GM11168 (cell line): Measurements from ENCODE around the gene MYADML2.

ENCODE experiments used
- in situ Hi-C: fragments of 300-500 bp; cut with MboI; formaldehyde crosslinking; loops from one replicate; pipeline ENCODE4 v1.12.0; 2022; ENCODE audit warnings: low sequenced_read_pairs; ENCODE audit not compliant: unreplicated experiment

MYADML2 gene

GRCh38 chr17:81912441-81913309, 34.4 kb downstream of the MYADML2 start:
- in situ Hi-C loops, result no loop called here

DNA sequence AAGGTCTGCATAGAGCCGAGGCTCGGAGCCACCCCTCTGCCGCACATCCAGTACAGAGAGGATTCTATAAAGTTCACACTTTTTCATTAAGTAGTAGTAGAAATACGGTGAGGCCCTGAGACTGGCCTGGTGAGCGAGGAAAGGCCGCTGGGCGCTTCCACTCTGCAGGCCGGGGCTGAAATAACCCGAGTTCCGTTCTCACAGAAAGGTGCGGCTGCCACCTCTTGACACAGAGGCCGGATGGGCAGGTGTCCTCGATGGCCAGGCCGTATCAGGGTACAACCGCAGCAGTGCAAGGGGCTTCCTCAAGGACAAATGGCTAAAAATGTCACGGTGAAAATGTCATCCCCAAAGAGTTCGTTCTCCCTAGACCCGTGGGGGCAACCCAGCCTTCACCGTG, 35.1 kb downstream of the MYADML2 start:
- in situ Hi-C loops, result no loop called here

GRCh38 chr17:81911277-81911961, 35.6 kb downstream of the MYADML2 start, which contains the start of gene PCYT2:
Gene PCYT2, minus strand, starts transcription at chr17:81911399. Its CDS starts 44 bp downstream, at chr17:81911355.
- in situ Hi-C loops, result no loop called here

DNA sequence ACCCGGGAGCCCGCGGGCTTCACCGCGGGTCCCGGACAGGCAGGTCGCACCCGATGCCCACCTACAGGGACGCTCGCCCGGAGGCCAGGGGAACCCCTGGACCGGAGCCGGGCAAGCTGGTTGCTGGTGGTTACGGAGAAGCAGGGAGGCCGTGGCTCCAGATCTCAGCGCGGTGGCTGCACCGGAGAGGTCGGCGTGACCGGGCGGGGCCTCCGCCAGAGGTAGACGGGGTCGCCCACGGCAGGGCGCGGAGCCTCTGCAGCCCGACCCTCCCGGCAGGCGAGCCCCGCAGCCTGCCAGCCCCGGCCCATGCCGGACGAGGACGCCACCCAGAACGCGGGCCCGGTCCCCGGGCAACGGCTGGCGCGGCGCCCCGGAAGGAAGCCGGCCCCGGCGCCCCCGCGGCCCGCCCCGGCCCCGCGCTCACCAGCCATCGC, 36.2 kb downstream of the MYADML2 start:
- in situ Hi-C loops, result no loop called here

DNA sequence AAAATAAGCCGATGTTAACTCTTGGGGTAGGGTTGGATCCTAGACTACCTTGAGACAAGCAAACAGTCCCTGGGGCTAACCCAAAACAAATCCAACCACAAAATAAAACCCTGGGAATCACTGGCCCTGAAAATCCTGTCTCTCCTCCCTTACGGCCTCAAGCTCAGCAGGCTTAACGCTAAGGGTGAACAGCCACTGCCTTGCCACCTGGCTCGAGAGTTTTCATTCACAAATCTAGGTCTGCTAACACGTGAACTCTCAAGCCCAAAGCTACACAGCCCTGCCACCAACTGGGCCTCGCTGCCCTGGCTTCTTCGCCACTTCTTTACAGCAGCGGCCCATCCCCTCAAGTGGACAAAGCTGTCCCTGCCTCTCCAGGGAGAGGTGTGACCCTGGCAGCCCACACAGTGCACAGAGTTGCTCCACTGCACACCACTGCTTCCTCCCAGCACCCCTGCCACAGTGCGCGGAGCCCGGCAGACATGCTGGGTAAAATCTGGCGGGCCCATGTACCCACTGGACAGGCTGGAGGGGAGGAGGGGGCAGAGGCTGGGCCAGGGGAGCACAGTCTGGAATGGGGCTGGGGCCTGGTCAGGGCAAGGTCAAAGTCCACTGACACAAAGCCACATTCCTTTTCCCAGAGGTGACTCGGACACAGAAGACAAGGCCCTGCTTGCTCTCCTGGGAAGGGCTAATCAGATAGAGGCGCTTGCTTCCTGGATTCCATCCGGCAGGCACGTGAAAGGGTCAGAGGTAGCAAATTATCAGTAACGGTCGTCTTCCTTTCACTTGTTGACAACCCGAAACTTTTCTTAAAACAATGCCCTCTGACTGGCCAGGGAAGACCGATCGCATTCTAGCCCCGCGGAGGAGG, 36.8 kb downstream of the MYADML2 start:
- in situ Hi-C loops, result no loop called here

DNA sequence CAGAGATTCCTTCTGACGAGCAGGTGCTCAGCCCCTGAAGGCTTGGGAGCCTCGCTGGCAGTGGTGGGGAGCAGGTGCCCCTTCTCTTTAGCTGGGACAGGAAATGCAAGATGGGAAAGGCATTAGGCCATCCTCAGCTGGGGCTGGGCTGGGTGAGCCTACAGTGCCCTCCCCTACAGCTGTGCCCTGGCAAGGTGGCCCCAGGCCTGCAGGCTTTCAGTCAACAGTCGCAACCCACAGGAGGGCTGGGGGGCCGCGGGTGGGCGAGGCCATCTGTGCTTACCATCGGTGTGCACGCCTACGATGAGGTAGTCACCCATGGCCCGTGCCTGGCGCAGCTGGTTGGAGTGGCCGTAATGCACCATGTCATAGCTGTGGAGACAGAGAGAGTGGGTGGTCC, 37.8 kb downstream of the MYADML2 start:
- in situ Hi-C loops, result no loop called here

DNA sequence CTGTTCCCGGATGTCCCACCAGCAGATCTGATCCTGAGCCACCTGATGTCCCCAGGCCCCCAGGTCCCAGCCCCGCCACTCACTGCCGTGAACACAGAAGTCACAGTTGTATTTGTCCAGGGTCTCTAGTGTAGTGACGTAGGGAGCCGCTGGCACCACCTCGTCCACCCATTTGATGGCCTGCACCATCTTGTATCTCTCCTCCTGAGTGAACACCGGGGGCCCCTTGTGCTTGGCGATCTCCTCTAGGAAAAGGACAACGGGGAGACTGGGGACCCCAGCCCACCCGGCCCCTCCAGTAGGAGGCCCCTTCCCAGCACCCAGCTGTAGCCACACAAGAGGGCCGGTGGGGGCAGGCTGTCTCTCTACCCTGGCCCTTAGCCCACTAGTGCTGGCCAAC, 38.2 kb downstream of the MYADML2 start:
- in situ Hi-C loops, result no loop called here

GRCh38 chr17:81907219-81908145, 39.6 kb downstream of the MYADML2 start:
- in situ Hi-C loops, result no loop called here

- in situ Hi-C loops, result no loop called here
Observed at GRCh38 chr17:81906476-81907218, 40.4 kb downstream of the MYADML2 start.

- in situ Hi-C loops, result no loop called here
Observed at GRCh38 chr17:81905993-81906392, 41.0 kb downstream of the MYADML2 start.

DNA sequence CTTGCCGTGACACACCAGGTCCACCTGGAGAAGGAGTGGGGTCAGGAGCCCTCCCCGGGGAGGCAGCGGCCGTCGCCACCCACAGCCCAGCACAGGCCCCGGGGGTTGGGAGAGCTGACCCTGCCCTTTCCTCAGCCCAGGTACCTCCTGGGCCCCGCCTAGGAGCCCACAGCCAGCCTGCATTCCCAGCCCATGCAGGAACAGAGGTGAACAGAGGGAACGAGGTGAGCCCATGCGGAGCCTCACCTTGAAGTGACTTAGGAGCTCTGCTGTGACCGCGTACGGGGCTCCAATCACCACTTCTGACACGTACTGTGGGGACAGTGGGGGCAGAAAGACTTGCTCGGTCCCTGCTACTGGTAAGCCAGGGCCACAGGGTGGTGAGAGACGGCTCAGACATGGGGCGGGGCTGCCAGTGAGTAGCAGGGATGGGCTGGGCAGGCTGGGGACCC, 41.6 kb downstream of the MYADML2 start:
- in situ Hi-C loops, result no loop called here

- in situ Hi-C loops, result no loop called here
Observed at GRCh38 chr17:81904600-81905423, 42.2 kb downstream of the MYADML2 start.

GRCh38 chr17:81903896-81904599, 43.0 kb downstream of the MYADML2 start:
- in situ Hi-C loops, result no loop called here

DNA sequence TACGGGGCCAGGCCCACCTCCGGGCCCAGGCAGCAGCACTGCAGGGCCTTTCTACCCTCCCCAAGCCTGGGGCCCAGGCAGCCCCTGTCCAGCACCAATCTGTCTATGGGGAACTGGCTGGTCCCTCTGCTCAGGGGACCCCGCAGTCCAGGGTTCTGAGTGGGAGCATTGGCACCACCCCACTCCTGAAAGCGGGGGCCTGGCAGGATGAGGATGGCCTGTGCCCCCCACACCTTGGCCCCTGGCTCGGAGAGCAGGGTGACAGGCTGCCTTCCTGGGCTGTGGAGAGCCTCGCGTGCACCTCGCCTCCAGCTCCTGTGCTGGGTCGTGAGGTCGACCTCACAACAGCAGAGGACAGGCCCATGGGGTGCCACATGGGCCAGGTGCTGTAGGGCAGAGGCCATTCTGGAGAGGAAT, 43.6 kb downstream of the MYADML2 start:
- in situ Hi-C loops, result no loop called here

- in situ Hi-C loops, result no loop called here
Observed at GRCh38 chr17:81902653-81903414, 44.2 kb downstream of the MYADML2 start.

DNA sequence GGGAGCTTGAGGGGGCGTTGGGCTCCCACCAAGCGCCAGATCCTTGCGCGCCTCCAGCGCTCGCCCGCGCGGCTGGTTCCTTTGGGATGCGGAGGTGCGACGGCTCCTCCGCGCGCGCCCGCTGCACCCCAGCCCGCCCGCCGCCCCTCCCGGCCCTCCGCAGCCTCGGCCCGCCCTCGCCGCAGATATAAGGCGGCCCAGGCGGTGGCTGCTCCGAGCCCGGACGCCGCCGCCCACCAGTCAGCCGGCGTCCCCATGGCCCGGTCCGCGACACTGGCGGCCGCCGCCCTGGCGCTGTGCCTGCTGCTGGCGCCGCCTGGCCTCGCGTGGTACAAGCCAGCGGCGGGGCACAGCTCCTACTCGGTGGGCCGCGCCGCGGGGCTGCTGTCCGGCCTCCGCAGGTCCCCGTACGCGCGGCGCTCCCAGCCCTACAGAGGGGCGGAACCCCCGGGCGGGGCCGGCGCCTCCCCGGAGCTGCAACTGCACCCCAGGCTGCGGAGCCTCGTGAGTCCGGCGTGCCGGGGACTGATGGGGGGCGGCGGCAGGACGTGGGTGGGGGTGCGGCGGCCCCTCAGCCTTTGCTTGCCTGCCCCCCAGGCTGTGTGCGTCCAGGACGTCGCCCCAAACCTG, 44.9 kb downstream of the MYADML2 start, which contains the start of gene NPB:
Gene NPB (plus strand): TSS at position 216 of the 630 bp plus-strand sequence. CDS start 40 bp downstream, at position 256.
- in situ Hi-C loops, result no loop called here
